T-helper 1 cell (primary cell): ENCODE data around the gene SUCNR1.
"Not testable (repeated sequence)": the region's sequence is repeated elsewhere in the genome, so short reads cannot be mapped to it uniquely, and the experiment has no call there.

Source experiments
- DNase-seq, 5 donors: peaks; one replicate each; pipeline ENCODE4 v3.0.0-alpha.2; 2012 to 2020

Gene SUCNR1

GRCh38 chr3:151871639-151872468 is 1.6 kb upstream of the SUCNR1 start:
- no peak for DNase-seq

- DNase-seq = not testable (repeated sequence)
Measured at GRCh38 chr3:151874079-151874478, 636 bp downstream of the SUCNR1 start.

- DNase-seq = peak in 1 of 5 donors; percentile 20
Measured at GRCh38 chr3:151875759-151876158, 2.3 kb downstream of the SUCNR1 start.

GRCh38 chr3:151877269-151877668 is 3.8 kb downstream of the SUCNR1 start:
- DNase-seq = no peak

- DNase-seq = no peak
Measured at GRCh38 chr3:151878465-151878864, 5.0 kb downstream of the SUCNR1 start.

- DNase-seq = no peak
Measured at GRCh38 chr3:151879037-151879436, 5.6 kb downstream of the SUCNR1 start.

- no peak for DNase-seq
Measured at GRCh38 chr3:151879679-151880415, 6.4 kb downstream of the SUCNR1 start.

GRCh38 chr3:151880416-151880690 is 6.9 kb downstream of the SUCNR1 start:
- no peak for DNase-seq

- no peak for DNase-seq
Measured at GRCh38 chr3:151881137-151881536, 7.7 kb downstream of the SUCNR1 start.

GRCh38 chr3:151885397-151885796 is 12.0 kb downstream of the SUCNR1 start:
- DNase-seq = not testable (repeated sequence)

GRCh38 chr3:151887450-151888211 is 14.2 kb downstream of the SUCNR1 start:
- not testable (repeated sequence) for DNase-seq

GRCh38 chr3:151890721-151891141 is 17.3 kb downstream of the SUCNR1 start:
- peak in 1 of 5 donors; percentile 44 for DNase-seq

GRCh38 chr3:151891721-151892120 is 18.3 kb downstream of the SUCNR1 start:
- no peak for DNase-seq

- no peak for DNase-seq
Measured at GRCh38 chr3:151894219-151894618, 20.8 kb downstream of the SUCNR1 start.

- peak in 1 of 5 donors; percentile 25 for DNase-seq
Measured at GRCh38 chr3:151895478-151896241, 22.2 kb downstream of the SUCNR1 start.

GRCh38 chr3:151896246-151897012 is 23.0 kb downstream of the SUCNR1 start:
- peak in 1 of 5 donors; percentile 9 for DNase-seq

GRCh38 chr3:151898121-151898520 is 24.7 kb downstream of the SUCNR1 start:
- not testable (repeated sequence) for DNase-seq

GRCh38 chr3:151898564-151899261 is 25.3 kb downstream of the SUCNR1 start:
- not testable (repeated sequence) for DNase-seq

- no peak for DNase-seq
Measured at GRCh38 chr3:151899996-151900395, 26.6 kb downstream of the SUCNR1 start.

- DNase-seq = no peak
Measured at GRCh38 chr3:151900460-151900859, 27.0 kb downstream of the SUCNR1 start.
